Neural progenitor cell (in vitro differentiated cells): ENCODE results near the gene ATOH1.

Source experiments
- EZH2 ChIP-seq: fragments of 200-600 bp; sonication (generic); IDR thresholded peaks from 2 replicates; pipeline ENCODE4 v1.6.1; 2017; ENCODE audit warnings: antibody characterized with exemption, mild to moderate bottlenecking, moderate library complexity
- EZH2phosphoT487 ChIP-seq: fragments of 200-600 bp; sonication (generic); IDR thresholded peaks from 2 replicates; pipeline ENCODE4 v1.6.1; 2017; ENCODE audit warnings: antibody characterized with exemption
- TF ChIP-seq, protein P1 (sequence below): fragments of 200-600 bp; sonication (generic); IDR thresholded peaks from 2 replicates; pipeline ENCODE4 v1.5.1; 2017; ENCODE audit warnings: antibody characterized with exemption, mild to moderate bottlenecking

DNA sequence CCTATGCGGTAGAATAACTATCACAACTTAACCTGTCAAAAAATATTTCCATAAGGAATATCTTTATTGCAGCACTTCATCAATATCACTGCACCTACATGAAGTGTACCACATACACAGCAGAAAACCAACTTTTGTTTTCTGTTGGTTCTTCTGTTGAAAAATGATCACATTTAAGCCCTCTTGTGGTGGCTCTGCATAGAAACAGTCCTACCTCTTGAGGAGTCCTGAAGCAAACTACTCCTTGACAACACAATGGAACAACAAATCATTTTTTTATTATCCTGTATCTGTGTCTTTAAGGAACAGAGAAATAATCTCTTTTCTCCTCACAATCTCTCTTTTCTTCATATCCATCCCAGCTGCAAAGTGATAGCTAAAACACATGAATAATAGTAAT, 39.8 kb upstream of the ATOH1 start:
- TF ChIP-seq, protein P1, sequence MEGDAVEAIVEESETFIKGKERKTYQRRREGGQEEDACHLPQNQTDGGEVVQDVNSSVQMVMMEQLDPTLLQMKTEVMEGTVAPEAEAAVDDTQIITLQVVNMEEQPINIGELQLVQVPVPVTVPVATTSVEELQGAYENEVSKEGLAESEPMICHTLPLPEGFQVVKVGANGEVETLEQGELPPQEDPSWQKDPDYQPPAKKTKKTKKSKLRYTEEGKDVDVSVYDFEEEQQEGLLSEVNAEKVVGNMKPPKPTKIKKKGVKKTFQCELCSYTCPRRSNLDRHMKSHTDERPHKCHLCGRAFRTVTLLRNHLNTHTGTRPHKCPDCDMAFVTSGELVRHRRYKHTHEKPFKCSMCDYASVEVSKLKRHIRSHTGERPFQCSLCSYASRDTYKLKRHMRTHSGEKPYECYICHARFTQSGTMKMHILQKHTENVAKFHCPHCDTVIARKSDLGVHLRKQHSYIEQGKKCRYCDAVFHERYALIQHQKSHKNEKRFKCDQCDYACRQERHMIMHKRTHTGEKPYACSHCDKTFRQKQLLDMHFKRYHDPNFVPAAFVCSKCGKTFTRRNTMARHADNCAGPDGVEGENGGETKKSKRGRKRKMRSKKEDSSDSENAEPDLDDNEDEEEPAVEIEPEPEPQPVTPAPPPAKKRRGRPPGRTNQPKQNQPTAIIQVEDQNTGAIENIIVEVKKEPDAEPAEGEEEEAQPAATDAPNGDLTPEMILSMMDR: peak; percentile 65
- TF ChIP-seq EZH2: no peak
- no peak for TF ChIP-seq EZH2phosphoT487
